Endothelial cell of umbilical vein (primary cell): Measurements from ENCODE around the gene ZBTB43. TPM values are rescaled to one million over a fixed set of nuclear protein-coding genes. Genes with fewer than 3 reads are reported as not detected.

ENCODE experiments used
- BruUV-seq: library from RNA; stranded (reverse); fragments of 400-500 nt; replicated peaks from 2 replicates; lab custom pipeline; 2021; lab: Mats Ljungman, UMichigan
- CTCF ChIA-PET: fragments of 300-600, 350-600 bp; sonication (Branson Sonifier 250); formaldehyde crosslinking; loops from one replicate; lab custom pipeline; 2021; ENCODE audit warnings: antibody characterized with exemption, inconsistent platforms; lab: Charles Lee
- POLR2A ChIA-PET: fragments of 300-600, 350-600 bp; sonication (Branson Sonifier 250); formaldehyde crosslinking; loops from one replicate; lab custom pipeline; 2021; ENCODE audit warnings: antibody characterized with exemption, inconsistent platforms; lab: Charles Lee
- DNase-seq: peaks from one replicate; pipeline ENCODE4 v3.0.0-alpha.2; 2011; ENCODE audit warnings: low read depth, low spot score
- FAIRE-seq: peaks from 2 replicates; lab custom pipeline; 2011; peaks lifted over from hg19 to GRCh38; lab: Jason Lieb, UNC
- H2AFZ ChIP-seq: 2 replicates; pipeline ENCODE4 v1.6.0; 2012; ENCODE audit warnings: low read depth, low read length, control low read depth, inconsistent platforms
- H3K27ac ChIP-seq: 2 replicates; pipeline ENCODE4 v1.5.1; 2011; ENCODE audit warnings: low read depth, mild to moderate bottlenecking, control low read depth, low read length, moderate library complexity; ENCODE audit not compliant: insufficient read depth
- H3K27me3 ChIP-seq, 2 experiments: 2 replicates each; pipeline versions ENCODE4 v1.6.0 to v1.6.1; 2011; ENCODE audit warnings: low read length in 2 of 2, mixed read lengths in 1 of 2; ENCODE audit not compliant: control insufficient read depth in 2 of 2, insufficient read depth in 2 of 2
- H3K36me3 ChIP-seq, 2 experiments: 2 replicates in 1 of 2; 3 replicates in 1 of 2; pipeline ENCODE4 v1.5.1; 2011; ENCODE audit warnings: low read length in 2 of 2, mild to moderate bottlenecking in 1 of 2, moderate library complexity in 1 of 2; ENCODE audit not compliant: control insufficient read depth in 2 of 2, insufficient read depth in 2 of 2; ENCODE audit errors: extremely low read depth in 1 of 2
- H3K4me1 ChIP-seq: 3 replicates; pipeline ENCODE4 v1.5.1; 2011; ENCODE audit warnings: mild to moderate bottlenecking, low read length; ENCODE audit not compliant: control insufficient read depth, insufficient read depth; ENCODE audit errors: extremely low read depth
- H3K4me2 ChIP-seq: 2 replicates; pipeline ENCODE4 v1.6.1; 2011; ENCODE audit warnings: low read length, control low read depth, mixed read lengths; ENCODE audit not compliant: insufficient read depth
- H3K4me3 ChIP-seq, 3 experiments: fragments of 200-600 bp in 1 of 3; sonication (generic), shearing (Covaris generic) in 1 of 3; replicated peaks in 1 of 3; 2 replicates each; pipeline ENCODE4 v1.5.1; 2011 to 2016; ENCODE audit warnings: control low read depth in 3 of 3, low read length in 3 of 3, mild to moderate bottlenecking in 2 of 3, inconsistent platforms in 1 of 3, low read depth in 1 of 3, moderate library complexity in 1 of 3; ENCODE audit not compliant: insufficient read depth in 1 of 3
- H3K79me2 ChIP-seq: 2 replicates; pipeline ENCODE4 v1.6.0; 2012; ENCODE audit warnings: low read length, inconsistent platforms; ENCODE audit not compliant: control insufficient read depth, insufficient read depth
- H3K9ac ChIP-seq: replicated peaks from 2 replicates; pipeline ENCODE3; 2011; ENCODE audit warnings: low read length, control low read depth; ENCODE audit not compliant: insufficient read depth; ENCODE audit errors: extremely low read depth
- H3K9me1 ChIP-seq: replicated peaks from 3 replicates; pipeline ENCODE4 v1.6.0; 2011; ENCODE audit warnings: mild to moderate bottlenecking, low read length; ENCODE audit not compliant: control insufficient read depth, insufficient read depth; ENCODE audit errors: extremely low read depth
- H3K9me3 ChIP-seq: replicated peaks from 2 replicates; pipeline ENCODE4 v1.5.1; 2012; ENCODE audit warnings: low read length, inconsistent platforms; ENCODE audit not compliant: control insufficient read depth, insufficient read depth
- H4K20me1 ChIP-seq: replicated peaks from 2 replicates; pipeline ENCODE3; 2011; ENCODE audit warnings: mild to moderate bottlenecking, low read length; ENCODE audit not compliant: control insufficient read depth, insufficient read depth; ENCODE audit errors: extremely low read depth
- EZH2 ChIP-seq: IDR thresholded peaks from 2 replicates; pipeline ENCODE4 v1.6.1; 2012; ENCODE audit warnings: borderline replicate concordance, low read depth, mild to moderate bottlenecking, moderate library complexity, low read length, inconsistent platforms; ENCODE audit not compliant: severe bottlenecking
- FOS ChIP-seq: IDR thresholded peaks from 2 replicates; pipeline ENCODE4 v1.6.1; 2011; ENCODE audit warnings: mild to moderate bottlenecking, low read length, moderate library complexity, borderline replicate concordance; ENCODE audit not compliant: insufficient read depth
- GATA2 ChIP-seq: IDR thresholded peaks from 2 replicates; pipeline ENCODE4 v1.7.0; 2011; ENCODE audit warnings: low read depth, mild to moderate bottlenecking, moderate library complexity, mixed read lengths, low read length; ENCODE audit not compliant: insufficient read length, insufficient read depth
- JUN ChIP-seq: IDR thresholded peaks from 2 replicates; pipeline ENCODE4 v1.6.1; 2011; ENCODE audit warnings: borderline replicate concordance, low read depth; ENCODE audit not compliant: insufficient read length, insufficient read depth
- MYC ChIP-seq: IDR thresholded peaks from one replicate; pipeline ENCODE4 v1.6.1; 2011; ENCODE audit warnings: mild to moderate bottlenecking, low read depth, low read length
- POLR2A ChIP-seq: IDR thresholded peaks from 2 replicates; pipeline ENCODE4 v1.6.1; 2012; ENCODE audit warnings: low read depth, mild to moderate bottlenecking, control low read depth, low read length
- POLR2AphosphoS5 ChIP-seq: IDR thresholded peaks from 2 replicates; pipeline ENCODE4 v1.6.1; 2012; ENCODE audit warnings: low read depth, mild to moderate bottlenecking, control low read depth, low read length, moderate library complexity; ENCODE audit not compliant: insufficient read depth
- dilution Hi-C: fragments of 300-500 bp; cut with MboI; formaldehyde crosslinking; loops from one replicate; pipeline ENCODE4 v1.15.0; 2019; ENCODE audit warnings: low sequenced_read_pairs; ENCODE audit not compliant: extremely low pct_ligation_motif_present
- intact Hi-C: fragments of 100-400 bp; cut with micrococcal nuclease; formaldehyde crosslinking; loops from one replicate; pipeline ENCODE4 v1.10.0; 2022
- polyA plus RNA-seq, 4 experiments: library from polyadenylated mRNA; depleted of rRNA in 3 of 4; stranded (reverse) in 3 of 4; unstranded in 1 of 4; fragments of >200 nt; gene quantifications; 2 replicates each; pipeline versions ENCODE4 v1.2.1 to v1.2.3, GENCODE V29; 2011 to 2012; ENCODE audit warnings: missing spikeins in 1 of 4
- total RNA-seq: library from RNA; stranded (reverse); gene quantifications from 2 replicates; pipeline ENCODE4 v1.2.3, GENCODE V29; 2021
- TF ChIP-seq, protein P1 (sequence below): IDR thresholded peaks from 2 replicates; pipeline ENCODE4 v1.6.1; 2011; ENCODE audit not compliant: insufficient read depth, insufficient read length
- TF ChIP-seq, protein P2 (sequence below), 2 donors: IDR thresholded peaks; 1 replicate in 1 of 2; 2 replicates in 1 of 2; pipeline ENCODE4 v1.5.1; 2011; ENCODE audit warnings: low read length in 2 of 2, mild to moderate bottlenecking in 2 of 2, moderate library complexity in 2 of 2, control low read depth in 1 of 2, inconsistent platforms in 1 of 2, low read depth in 1 of 2; ENCODE audit not compliant: insufficient read depth in 1 of 2; ENCODE audit errors: extremely low read depth in 1 of 2

The ZBTB43 gene
- total and polyA plus RNA-seq, 2 donors (not counting 3 experiments of a cell fraction or from before 2014, with no cell fraction given) = 3.2 to 9.0 TPM

DNA sequence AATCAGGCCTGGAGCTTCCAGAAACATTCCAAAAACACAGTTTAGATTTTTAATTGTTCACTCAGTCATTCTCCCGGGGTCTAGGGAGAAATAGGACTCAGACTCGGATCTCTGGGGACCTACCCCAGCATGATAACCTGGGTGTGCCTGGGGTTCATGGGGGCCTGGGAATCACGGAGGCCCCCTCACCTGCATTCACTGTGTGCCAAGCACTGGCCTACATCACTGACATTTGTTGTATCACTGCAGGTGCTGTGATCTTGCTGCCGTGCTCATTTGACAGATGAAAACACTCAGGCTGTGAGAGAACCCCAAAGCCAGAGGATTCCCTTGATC lies 22.8 kb upstream of the ZBTB43 start:
- dilution Hi-C loops = no loop called here
- Histone ChIP-seq H4K20me1 (no peaks in the 10 kb centered on the region), H3K27ac (no peak overlapping the region), H3K9me1 (no peaks in the 10 kb centered on the region), H3K36me3 (no peaks in the 10 kb centered on the region), H3K27me3 (peaks cover 4 to 6% of the 10 kb centered on the region in 2 experiments), H3K9ac (no peak overlapping the region), H3K4me2 (no peak overlapping the region), H3K9me3 (no peaks in the 10 kb centered on the region), H3K4me1 (no peaks in the 10 kb centered on the region), H3K79me2 (no peaks in the 10 kb centered on the region), H2AFZ (no peak overlapping the region), H3K4me3 (no peak overlapping the region)
- POLR2A ChIA-PET = no interaction called here
- BruUV-seq = no TSS peak
- CTCF ChIA-PET = interaction anchor here (0.6 to 11.4 kb wide), 42 partner anchors 8 to 485 kb away, joined by 3 to 675 read pairs (median 5); partner anchors contain the start of genes LMX1B and ZBTB43
- DNase-seq = no peak
- TF ChIP-seq JUN (no peak), POLR2A (no peak), FOS (no peak), EZH2 (no peak), GATA2 (no peak), POLR2AphosphoS5 (no peak), MYC (no peak)
- TF ChIP-seq, protein P1, sequence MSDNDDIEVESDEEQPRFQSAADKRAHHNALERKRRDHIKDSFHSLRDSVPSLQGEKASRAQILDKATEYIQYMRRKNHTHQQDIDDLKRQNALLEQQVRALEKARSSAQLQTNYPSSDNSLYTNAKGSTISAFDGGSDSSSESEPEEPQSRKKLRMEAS = no peak
- TF ChIP-seq, protein P2, sequence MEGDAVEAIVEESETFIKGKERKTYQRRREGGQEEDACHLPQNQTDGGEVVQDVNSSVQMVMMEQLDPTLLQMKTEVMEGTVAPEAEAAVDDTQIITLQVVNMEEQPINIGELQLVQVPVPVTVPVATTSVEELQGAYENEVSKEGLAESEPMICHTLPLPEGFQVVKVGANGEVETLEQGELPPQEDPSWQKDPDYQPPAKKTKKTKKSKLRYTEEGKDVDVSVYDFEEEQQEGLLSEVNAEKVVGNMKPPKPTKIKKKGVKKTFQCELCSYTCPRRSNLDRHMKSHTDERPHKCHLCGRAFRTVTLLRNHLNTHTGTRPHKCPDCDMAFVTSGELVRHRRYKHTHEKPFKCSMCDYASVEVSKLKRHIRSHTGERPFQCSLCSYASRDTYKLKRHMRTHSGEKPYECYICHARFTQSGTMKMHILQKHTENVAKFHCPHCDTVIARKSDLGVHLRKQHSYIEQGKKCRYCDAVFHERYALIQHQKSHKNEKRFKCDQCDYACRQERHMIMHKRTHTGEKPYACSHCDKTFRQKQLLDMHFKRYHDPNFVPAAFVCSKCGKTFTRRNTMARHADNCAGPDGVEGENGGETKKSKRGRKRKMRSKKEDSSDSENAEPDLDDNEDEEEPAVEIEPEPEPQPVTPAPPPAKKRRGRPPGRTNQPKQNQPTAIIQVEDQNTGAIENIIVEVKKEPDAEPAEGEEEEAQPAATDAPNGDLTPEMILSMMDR (IDR thresholded peaks at IDR 0.05; ENCODE audit: extremely low read depth in 1 of 2, insufficient read depth in 1 of 2, low read depth in 1 of 2, low read length in 2 of 2) = no peak
- no peak for FAIRE-seq
- intact Hi-C loops = loop anchor here (1.0 kb wide), 1 partner anchor 171 kb away; no protein-coding TSS in a partner anchor
